Measurements from ENCODE around the gene SPATA21. TPM values are rescaled to one million over a fixed set of nuclear protein-coding genes. Genes with fewer than 3 reads are reported as not detected.

SPATA21 gene
- polyA plus RNA-seq, 1 experiment = not detected

DNA sequence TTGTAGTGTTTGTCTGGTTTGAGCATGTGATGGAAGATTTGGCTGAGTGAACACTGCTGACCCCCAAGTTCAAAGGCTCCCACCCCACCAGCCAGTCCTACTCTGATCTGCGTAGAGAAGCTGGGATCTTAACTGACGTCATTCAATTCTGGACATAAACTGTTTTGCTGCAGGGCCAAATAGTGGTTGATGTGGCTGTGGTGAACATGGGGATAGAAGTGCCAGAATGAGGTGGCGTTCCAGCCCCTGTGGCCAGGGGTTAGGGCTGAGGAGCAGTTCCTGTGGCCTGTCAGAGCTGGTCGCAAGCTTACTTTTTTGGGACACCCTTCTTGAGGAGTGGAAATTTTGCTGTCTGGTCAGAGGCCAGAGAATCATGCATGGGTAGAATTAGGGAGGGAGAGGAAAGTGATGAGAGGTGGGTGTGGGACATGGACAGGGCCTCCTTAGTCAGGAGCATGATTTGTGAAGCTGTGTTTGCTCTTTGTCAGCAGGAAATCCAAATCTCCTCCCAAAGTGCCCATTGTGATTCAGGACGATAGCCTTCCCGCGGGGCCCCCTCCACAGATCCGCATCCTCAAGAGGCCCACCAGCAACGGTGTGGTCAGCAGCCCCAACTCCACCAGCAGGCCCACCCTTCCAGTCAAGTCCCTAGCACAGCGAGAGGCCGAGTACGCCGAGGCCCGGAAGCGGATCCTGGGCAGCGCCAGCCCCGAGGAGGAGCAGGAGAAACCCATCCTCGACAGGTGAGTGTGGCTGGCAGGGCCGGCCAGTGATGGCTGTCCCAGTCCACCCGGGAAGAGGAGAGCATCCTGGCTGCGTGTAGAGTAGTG, 44.3 kb downstream of the SPATA21 start:
- ChIA-PET POLR2A (interaction anchor here (0.6 kb wide), 1 partner anchor 193 kb away, joined by 3 read pairs; no protein-coding TSS in a partner anchor), CTCF (interaction anchor here (1.2 kb wide), 1 partner anchor 48 kb away, joined by 4 read pairs; the partner anchor contains the start of gene NECAP2)
- peaks cover 18% of the 10 kb centered on the region for H3K36me3 ChIP-seq (ENCODE audit: control insufficient read depth, insufficient read depth, low read length)
- DNase-seq (ENCODE audit: low read depth) = no peak
- no peak overlapping the region for H3K4me3 ChIP-seq (ENCODE audit: low read depth, low read length)
- TF ChIP-seq, protein P1, sequence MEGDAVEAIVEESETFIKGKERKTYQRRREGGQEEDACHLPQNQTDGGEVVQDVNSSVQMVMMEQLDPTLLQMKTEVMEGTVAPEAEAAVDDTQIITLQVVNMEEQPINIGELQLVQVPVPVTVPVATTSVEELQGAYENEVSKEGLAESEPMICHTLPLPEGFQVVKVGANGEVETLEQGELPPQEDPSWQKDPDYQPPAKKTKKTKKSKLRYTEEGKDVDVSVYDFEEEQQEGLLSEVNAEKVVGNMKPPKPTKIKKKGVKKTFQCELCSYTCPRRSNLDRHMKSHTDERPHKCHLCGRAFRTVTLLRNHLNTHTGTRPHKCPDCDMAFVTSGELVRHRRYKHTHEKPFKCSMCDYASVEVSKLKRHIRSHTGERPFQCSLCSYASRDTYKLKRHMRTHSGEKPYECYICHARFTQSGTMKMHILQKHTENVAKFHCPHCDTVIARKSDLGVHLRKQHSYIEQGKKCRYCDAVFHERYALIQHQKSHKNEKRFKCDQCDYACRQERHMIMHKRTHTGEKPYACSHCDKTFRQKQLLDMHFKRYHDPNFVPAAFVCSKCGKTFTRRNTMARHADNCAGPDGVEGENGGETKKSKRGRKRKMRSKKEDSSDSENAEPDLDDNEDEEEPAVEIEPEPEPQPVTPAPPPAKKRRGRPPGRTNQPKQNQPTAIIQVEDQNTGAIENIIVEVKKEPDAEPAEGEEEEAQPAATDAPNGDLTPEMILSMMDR (IDR thresholded peaks at IDR 0.05; ENCODE audit: insufficient read depth, low read depth, low read length) = no peak
- H3K27me3 ChIP-seq (ENCODE audit: control insufficient read depth, insufficient read depth, low read length) = no peaks in the 10 kb centered on the region

DNA sequence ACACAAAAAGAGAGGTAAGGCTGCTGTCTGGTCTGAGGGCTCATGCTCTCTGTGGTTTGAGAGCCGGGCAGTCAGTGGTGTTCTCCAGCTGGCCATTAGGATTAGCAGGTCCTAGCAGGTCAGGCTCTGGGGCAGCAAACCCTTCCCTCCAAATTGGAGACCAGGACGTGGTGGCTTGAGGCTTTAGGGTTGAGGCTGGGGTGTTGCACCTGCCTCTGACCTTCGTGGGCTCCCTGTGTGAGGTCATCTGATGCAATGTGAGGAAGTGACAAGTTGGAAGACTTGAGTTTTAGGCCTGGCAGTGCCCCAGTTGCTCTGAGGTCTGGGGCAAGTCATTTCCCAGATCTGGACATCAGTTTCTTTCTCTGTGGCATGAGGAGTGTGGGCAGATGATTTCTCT, 45.8 kb downstream of the SPATA21 start:
- no peak overlapping the region for H3K4me3 ChIP-seq (ENCODE audit: low read depth, low read length)
- POLR2A ChIA-PET = no interaction called here
- DNase-seq (ENCODE audit: low read depth) = no peak
- H3K27me3 ChIP-seq (ENCODE audit: control insufficient read depth, insufficient read depth, low read length) = no peaks in the 10 kb centered on the region
- CTCF ChIA-PET = no interaction called here
- H3K36me3 ChIP-seq (ENCODE audit: control insufficient read depth, insufficient read depth, low read length) = peaks cover 12% of the 10 kb centered on the region
- TF ChIP-seq, protein P1 (IDR thresholded peaks at IDR 0.05; ENCODE audit: insufficient read depth, low read depth, low read length) = no peak

DNA sequence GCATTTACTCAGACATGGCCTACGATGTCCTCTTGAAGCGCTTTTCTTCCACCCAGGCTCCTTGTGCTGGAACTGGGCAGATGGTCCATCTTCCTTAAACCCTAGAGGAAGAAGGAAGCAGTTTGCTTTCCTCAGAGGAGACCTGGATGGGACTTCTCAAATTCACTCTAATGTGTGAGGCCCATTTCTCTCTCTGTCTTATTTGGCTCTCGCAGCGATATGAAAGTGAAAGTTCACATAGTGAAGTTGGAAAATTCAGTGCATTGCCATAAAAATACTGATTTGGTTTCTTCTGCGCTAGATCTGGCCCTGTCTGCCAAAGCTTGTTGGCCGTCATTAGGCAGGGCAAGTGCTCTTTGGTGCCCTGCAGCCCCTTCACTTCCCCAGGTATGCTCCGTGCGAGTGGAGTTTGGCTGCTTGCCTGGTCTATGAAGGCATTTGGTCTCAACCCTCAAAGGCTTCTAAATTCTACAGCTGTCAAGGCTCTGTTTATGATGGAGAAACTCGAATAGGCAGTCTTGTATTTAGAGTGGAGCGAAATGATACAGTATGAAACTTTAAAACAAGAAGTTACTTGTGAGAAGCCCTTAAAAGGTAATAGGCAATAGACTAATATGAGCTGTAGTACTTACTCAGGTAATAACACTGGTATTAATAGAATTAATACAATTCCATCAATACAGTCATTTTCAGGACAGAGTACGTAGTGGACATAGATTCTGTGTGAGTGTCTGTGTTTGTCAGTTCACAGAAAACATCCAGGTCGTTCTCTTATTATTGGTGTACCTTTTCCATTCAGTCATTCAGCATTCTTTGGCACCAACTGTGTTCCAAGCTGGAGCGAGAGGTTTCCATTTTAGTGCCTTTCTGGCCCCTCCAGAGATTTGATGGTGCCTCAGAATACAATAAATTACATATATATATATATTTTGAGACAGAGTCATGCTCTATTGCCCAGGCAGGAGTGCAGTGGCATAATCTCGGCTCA, 49.7 kb downstream of the SPATA21 start:
- CTCF ChIA-PET = interaction anchor here (1.6 to 2.7 kb wide), 2 partner anchors 13 to 53 kb away, joined by 3 to 12 read pairs; partner anchors contain the start of gene NECAP2
- TF ChIP-seq, protein P1 (IDR thresholded peaks at IDR 0.05; ENCODE audit: insufficient read depth, low read depth, low read length) = no peak
- DNase-seq (ENCODE audit: low read depth) = no peak
- H3K27me3 ChIP-seq (ENCODE audit: control insufficient read depth, insufficient read depth, low read length) = no peaks in the 10 kb centered on the region
- no peak overlapping the region for H3K4me3 ChIP-seq (ENCODE audit: low read depth, low read length)
- POLR2A ChIA-PET = no interaction called here
- H3K36me3 ChIP-seq (ENCODE audit: control insufficient read depth, insufficient read depth, low read length) = peaks cover 2% of the 10 kb centered on the region; the same call in 1 of the 2 replicates

DNA sequence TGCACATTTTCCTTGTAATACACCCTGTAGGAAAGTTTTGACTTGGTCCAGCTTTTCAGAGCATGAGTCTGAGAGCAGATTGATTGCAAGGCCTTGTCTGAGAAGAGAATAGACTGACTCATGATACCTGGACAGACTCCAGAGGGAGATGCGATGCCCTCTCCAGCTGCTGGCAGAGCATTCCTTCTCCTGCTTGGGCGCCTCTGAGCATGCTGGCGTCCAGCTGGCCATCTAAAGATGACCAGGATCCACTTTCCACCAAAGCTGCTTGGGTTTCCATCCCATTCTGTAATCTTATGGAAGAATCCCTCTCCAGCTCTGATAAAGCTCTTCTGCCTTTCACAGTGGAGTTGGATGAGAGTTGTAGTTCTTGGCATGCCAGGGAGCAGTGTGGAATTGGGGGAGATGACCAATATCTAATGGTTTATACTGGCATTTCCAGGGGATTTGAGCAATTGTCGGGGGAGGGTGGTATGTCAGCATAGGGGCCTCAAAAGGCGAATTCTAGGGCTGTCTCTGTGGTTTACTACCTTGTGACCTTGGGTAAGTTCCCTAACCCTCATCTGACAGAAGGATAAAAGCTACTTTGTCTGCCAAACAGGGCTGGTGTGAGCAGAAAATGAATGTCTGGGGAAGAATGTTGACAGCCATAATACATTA, 50.6 kb downstream of the SPATA21 start:
- POLR2A ChIA-PET = interaction anchor here (0.5 to 0.8 kb wide), 2 partner anchors 12 to 77 kb away, joined by 3 read pairs; no protein-coding TSS in a partner anchor
- CTCF ChIA-PET = interaction anchor here (1.4 to 2.7 kb wide), 4 partner anchors 12 to 54 kb away, joined by 3 to 12 read pairs (median 4); partner anchors contain the start of gene NECAP2

More for the DNA sequence above, 50.6 kb downstream of the SPATA21 start:
- no peaks in the 10 kb centered on the region for H3K27me3 ChIP-seq (ENCODE audit: control insufficient read depth, insufficient read depth, low read length)
- H3K36me3 ChIP-seq (ENCODE audit: control insufficient read depth, insufficient read depth, low read length) = peaks cover 2% of the 10 kb centered on the region; the same call in 1 of the 2 replicates
- H3K4me3 ChIP-seq (ENCODE audit: low read depth, low read length) = no peak overlapping the region
- no peak for DNase-seq (ENCODE audit: low read depth)
- TF ChIP-seq, protein P1 (IDR thresholded peaks at IDR 0.05; ENCODE audit: insufficient read depth, low read depth, low read length) = no peak

Measured in BJ (cell line).